NCI-H2196 treated with DMSO at 0.1 percent for 48 hours (cell line): ENCODE data around the gene ANKRD28.

ENCODE experiments used
- DNase-seq: peaks from one replicate; lab custom pipeline; 2025; ENCODE audit not compliant: unreplicated experiment; lab: John Stamatoyannopoulos, UW

The ANKRD28 gene

DNA sequence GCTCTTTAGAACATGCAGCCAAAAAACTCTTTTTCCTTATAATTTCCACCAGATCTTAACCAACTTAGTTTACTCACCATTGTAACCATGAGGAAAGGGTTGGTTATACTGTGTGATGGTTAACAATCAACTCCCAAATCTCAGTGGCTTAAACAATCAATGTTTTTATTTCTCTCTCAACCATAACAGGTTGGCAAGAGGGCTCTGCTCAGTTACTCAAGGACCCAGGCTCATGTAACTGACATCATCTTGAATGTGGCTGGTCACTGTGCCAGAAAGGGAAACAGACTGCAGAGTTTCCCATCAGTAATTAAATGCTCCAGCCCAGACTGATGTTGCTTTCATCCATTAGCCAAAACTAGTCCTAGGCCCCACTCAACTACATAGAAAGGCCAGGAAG lies 69.0 kb downstream of the ANKRD28 start:
- no peak for DNase-seq

GRCh38 chr3:15726881-15727280 lies 70.9 kb downstream of the ANKRD28 start:
- no peak for DNase-seq

GRCh38 chr3:15726043-15726442 lies 71.7 kb downstream of the ANKRD28 start:
- DNase-seq, result no peak

DNA sequence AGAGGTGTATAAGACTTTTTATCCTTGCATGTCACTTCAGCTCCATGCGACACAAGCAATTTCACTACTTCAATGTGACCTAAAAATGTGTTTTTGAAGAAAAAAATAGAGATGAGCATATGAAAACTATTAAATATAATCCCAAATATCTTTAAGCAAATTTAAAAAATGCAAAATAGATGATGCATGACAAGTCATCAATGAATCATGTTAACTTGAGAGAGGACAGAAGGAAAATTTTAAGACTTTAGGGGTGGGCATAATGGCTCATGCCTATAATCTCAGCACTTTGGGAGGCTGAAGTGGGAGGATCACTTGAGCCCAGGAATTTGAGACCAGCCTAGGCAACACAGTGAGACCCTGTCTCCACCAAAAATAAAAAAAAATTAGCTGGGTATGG lies 73.3 kb downstream of the ANKRD28 start:
- no peak for DNase-seq

- DNase-seq, result no peak
These were observed 74.2 kb downstream of the ANKRD28 start for GRCh38 chr3:15723624-15723884.

GRCh38 chr3:15722877-15723623 lies 74.7 kb downstream of the ANKRD28 start:
- DNase-seq, result no peak

- no peak for DNase-seq
These were observed 81.6 kb downstream of the ANKRD28 start for GRCh38 chr3:15716178-15716577.

- DNase-seq, result no peak
These were observed 83.3 kb downstream of the ANKRD28 start for GRCh38 chr3:15714448-15714847.

- no peak for DNase-seq
These were observed 84.4 kb downstream of the ANKRD28 start for GRCh38 chr3:15713364-15713763.

DNA sequence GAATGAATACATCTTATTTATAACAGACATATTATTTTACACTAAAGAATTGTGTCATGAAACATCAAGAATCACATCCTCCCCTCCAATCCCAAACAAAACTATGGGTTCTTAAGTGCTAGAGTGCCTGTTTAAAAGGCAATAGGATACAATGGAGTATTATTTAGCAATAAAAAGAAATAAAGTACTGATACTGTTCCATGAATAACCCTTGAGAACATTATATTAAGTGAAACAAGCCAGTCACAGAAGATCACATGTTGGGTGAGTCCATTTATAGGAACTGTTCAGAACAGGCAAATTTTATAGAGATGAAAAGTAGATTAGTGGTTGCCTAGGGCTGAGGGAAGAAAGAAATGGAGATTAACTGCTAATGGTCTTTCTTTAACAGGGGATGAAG lies 86.5 kb downstream of the ANKRD28 start:
- DNase-seq, result no peak

- DNase-seq, result no peak
These were observed 88.7 kb downstream of the ANKRD28 start for GRCh38 chr3:15708882-15709677.

GRCh38 chr3:15707779-15708178 lies 90.0 kb downstream of the ANKRD28 start:
- no peak for DNase-seq

GRCh38 chr3:15703346-15703745 lies 94.4 kb downstream of the ANKRD28 start:
- DNase-seq, result no peak

GRCh38 chr3:15694628-15695027 lies 103.2 kb downstream of the ANKRD28 start:
- DNase-seq, result no peak

DNA sequence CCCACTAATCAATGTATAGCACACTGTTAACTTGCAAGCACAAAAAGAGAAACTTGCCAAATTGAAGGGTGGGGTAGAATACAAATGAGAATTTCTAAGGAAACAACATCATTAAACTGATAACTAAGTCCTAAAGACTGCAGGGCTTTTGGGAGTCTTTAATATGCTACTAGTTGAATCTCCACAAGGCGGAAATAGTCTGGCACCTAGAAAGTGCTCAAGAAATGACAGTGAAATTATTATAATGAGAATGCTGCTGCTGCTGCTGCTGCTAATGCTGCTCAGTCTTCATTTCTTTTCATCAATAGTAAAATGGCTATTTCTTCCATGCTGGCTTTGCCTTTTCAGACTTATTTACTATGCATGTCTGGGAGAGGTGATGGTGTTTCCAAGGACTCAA lies 104.4 kb downstream of the ANKRD28 start:
- DNase-seq, result no peak

DNA sequence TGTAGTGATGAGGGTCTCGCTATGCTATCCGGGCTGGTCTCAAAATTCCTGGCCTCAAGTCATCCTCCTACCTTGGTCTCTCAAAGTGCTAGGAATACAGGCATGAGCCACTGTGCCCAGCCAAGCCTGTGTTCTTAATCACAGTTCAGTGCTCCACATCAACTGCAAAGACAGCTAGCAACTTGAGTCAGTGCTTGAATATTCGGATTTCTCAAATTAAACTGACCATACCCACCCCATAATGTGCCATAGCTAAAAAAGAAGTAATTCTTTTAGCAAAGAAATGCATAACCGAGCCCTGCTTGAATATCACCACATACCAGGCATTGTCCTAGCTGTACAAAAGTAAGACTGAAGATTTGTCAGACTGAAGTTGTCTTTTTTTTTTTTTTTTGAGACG lies 107.0 kb downstream of the ANKRD28 start:
- no peak for DNase-seq

- DNase-seq, result no peak
These were observed 107.5 kb downstream of the ANKRD28 start for GRCh38 chr3:15690230-15690629.

DNA sequence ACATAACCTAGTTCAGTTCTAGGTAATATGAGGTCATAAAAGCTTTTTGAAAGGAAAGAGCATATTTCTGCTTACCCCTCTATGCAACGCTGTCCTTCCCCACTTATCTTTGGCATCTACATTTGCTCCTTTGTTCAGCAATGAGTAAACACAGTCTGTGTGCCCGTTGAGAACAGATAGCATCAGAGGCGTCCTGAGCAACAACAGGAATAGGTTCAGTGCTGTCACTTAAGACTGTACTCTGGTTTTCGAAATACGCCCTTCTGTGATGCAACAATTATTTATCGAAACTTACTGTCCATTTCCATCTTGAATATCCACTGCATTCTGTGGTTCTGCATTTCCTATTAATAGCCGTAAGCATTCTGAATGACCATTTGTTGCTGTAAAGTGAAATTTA lies 111.9 kb downstream of the ANKRD28 start:
- no peak for DNase-seq

DNA sequence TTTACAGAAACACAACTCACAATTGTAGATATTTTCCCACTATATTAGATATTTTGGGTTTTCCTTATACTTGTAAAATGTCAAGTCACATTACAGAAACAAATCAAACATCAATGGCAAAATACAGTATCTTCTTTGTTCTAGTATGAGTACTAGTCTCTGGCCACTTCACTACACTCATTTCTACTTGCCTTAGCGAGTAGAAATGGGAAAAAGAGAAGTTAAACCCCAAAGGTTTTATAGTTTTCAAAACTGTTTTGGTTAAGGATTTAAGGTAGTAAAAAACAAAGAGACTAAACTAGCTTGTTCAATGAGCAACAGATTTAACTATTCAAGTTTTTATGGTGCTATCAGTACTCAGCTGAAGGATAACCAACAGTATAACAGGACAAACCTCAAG lies 114.5 kb downstream of the ANKRD28 start:
- DNase-seq, result no peak

- no peak for DNase-seq
These were observed 115.1 kb downstream of the ANKRD28 start for GRCh38 chr3:15682561-15683185.

DNA sequence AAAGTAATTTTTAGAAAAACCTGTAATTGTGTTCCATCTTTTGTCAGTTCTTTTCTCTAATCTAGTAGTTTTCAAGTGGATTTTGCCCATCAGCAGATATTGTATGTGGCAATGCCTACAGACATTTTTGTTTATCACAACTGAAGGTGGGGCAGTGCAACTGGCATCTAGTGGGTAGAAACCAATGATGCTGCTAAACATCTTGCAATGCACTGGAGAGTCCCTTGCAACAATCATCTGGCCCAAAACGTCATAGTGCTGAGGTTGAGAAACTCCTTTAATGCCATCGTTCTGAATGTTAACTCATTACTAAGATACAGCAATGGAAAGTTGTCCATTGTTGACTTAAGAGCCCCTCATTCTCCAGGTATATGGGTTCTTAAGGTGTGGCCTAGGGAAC lies 116.1 kb downstream of the ANKRD28 start:
- DNase-seq, result no peak

- no peak for DNase-seq
These were observed 118.5 kb downstream of the ANKRD28 start for GRCh38 chr3:15679306-15679705.
